Measurements from ENCODE around the gene EIF2B4. TPM values are rescaled to one million over a fixed set of nuclear protein-coding genes. Genes with fewer than 3 reads are reported as not detected.
A peak's percentile ranks its signal among the peaks of the same experiment; 100 is the strongest.

The EIF2B4 gene
- total and polyA plus RNA-seq, 2 of the 13 experiments (the other 11 are each of a cell fraction or from before 2014, with no cell fraction given): 91.5 to 96.4 TPM

DNA sequence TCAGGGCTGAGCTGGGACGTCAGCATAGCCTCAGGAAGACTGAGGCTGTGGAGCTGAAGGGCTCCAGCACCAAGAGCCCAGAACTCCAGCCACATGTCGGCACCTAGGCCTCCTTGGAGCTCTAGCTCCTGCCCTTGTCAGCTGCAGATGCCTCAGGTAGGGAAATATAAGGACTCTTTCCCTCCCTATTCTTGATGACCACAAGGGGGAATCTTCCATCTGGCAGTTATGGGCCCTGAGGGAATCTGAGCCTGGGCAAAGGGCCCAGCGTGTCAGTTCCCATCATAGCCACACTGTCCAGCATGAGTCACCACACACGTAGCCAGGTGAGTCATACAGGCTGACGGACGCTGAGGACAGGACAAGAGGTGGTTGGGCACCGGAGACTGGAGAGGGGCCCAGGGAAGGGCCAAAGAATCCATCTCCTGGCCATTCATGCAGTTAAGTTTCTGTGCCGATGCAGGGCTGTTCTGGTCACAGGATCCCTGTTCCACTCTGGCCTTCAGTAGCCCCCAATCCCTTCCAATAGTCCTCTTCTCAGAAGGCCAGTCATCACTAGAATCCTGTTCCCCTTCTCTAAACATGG is 49.1 kb downstream of the EIF2B4 start (continued):
- 0 out of 2 replicates have a peak, but pooled peaks have one; percentile 67 for TF ChIP-seq ARHGAP35 (CRISPR knock-in tag; IDR thresholded peaks at IDR 0.05; ENCODE audit: borderline replicate concordance)
- TF ChIP-seq ZFP41 (CRISPR knock-in tag; IDR thresholded peaks at IDR 0.05; ENCODE audit: borderline replicate concordance): no peak
- TF ChIP-seq IKZF1 (IDR thresholded peaks at IDR 0.05): no peak
- TF ChIP-seq TBX3 (IDR thresholded peaks at IDR 0.05; ENCODE audit: borderline replicate concordance): no peak; the same call in 1 of the 2 replicates
- TF ChIP-seq, protein P1, sequence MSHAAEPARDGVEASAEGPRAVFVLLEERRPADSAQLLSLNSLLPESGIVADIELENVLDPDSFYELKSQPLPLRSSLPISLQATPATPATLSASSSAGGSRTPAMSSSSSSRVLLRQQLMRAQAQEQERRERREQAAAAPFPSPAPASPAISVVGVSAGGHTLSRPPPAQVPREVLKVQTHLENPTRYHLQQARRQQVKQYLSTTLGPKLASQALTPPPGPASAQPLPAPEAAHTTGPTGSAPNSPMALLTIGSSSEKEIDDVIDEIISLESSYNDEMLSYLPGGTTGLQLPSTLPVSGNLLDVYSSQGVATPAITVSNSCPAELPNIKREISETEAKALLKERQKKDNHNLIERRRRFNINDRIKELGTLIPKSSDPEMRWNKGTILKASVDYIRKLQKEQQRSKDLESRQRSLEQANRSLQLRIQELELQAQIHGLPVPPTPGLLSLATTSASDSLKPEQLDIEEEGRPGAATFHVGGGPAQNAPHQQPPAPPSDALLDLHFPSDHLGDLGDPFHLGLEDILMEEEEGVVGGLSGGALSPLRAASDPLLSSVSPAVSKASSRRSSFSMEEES (CRISPR knock-in tag; IDR thresholded peaks at IDR 0.05): peak; percentile 75; the same call in 1 of the 2 replicates
- no peak for TF ChIP-seq ZNF557 (CRISPR knock-in tag; IDR thresholded peaks at IDR 0.05)
- TF ChIP-seq, protein P2, sequence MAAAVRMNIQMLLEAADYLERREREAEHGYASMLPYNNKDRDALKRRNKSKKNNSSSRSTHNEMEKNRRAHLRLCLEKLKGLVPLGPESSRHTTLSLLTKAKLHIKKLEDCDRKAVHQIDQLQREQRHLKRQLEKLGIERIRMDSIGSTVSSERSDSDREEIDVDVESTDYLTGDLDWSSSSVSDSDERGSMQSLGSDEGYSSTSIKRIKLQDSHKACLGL (CRISPR knock-in tag; IDR thresholded peaks at IDR 0.05): no peak
- no peak for TF ChIP-seq ZNF761 (CRISPR knock-in tag; conservative IDR thresholded peaks at IDR 0.05)
- no peak for TF ChIP-seq MZF1 (CRISPR knock-in tag; IDR thresholded peaks at IDR 0.05; ENCODE audit: borderline replicate concordance)
- TF ChIP-seq MAFF (IDR thresholded peaks at IDR 0.05; ENCODE audit: low read depth, low read length): 0 out of 2 replicates have a peak, but pooled peaks have one; percentile 13
- TF ChIP-seq EED (CRISPR knock-in tag; IDR thresholded peaks at IDR 0.05): no peak
- TF ChIP-seq ZNF441 (CRISPR knock-in tag; IDR thresholded peaks at IDR 0.05; ENCODE audit: borderline replicate concordance): peak; percentile 67; the same call in 1 of the 2 replicates
- TF ChIP-seq, protein P3, sequence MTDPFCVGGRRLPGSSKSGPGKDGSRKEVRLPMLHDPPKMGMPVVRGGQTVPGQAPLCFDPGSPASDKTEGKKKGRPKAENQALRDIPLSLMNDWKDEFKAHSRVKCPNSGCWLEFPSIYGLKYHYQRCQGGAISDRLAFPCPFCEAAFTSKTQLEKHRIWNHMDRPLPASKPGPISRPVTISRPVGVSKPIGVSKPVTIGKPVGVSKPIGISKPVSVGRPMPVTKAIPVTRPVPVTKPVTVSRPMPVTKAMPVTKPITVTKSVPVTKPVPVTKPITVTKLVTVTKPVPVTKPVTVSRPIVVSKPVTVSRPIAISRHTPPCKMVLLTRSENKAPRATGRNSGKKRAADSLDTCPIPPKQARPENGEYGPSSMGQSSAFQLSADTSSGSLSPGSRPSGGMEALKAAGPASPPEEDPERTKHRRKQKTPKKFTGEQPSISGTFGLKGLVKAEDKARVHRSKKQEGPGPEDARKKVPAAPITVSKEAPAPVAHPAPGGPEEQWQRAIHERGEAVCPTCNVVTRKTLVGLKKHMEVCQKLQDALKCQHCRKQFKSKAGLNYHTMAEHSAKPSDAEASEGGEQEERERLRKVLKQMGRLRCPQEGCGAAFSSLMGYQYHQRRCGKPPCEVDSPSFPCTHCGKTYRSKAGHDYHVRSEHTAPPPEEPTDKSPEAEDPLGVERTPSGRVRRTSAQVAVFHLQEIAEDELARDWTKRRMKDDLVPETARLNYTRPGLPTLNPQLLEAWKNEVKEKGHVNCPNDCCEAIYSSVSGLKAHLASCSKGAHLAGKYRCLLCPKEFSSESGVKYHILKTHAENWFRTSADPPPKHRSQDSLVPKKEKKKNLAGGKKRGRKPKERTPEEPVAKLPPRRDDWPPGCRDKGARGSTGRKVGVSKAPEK (CRISPR knock-in tag; IDR thresholded peaks at IDR 0.05; ENCODE audit: borderline replicate concordance): no peak
- TF ChIP-seq RXRA (CRISPR knock-in tag; IDR thresholded peaks at IDR 0.05): peak; percentile 92
- TF ChIP-seq AGO1 (IDR thresholded peaks at IDR 0.05; ENCODE audit: low read depth, low read length, poor library complexity, severe bottlenecking): no peak
- TF ChIP-seq ZBTB20 (CRISPR knock-in tag; IDR thresholded peaks at IDR 0.05; ENCODE audit: borderline replicate concordance, low read depth): peak; percentile 63; the same call in 1 of the 2 replicates
- TF ChIP-seq, protein P4, sequence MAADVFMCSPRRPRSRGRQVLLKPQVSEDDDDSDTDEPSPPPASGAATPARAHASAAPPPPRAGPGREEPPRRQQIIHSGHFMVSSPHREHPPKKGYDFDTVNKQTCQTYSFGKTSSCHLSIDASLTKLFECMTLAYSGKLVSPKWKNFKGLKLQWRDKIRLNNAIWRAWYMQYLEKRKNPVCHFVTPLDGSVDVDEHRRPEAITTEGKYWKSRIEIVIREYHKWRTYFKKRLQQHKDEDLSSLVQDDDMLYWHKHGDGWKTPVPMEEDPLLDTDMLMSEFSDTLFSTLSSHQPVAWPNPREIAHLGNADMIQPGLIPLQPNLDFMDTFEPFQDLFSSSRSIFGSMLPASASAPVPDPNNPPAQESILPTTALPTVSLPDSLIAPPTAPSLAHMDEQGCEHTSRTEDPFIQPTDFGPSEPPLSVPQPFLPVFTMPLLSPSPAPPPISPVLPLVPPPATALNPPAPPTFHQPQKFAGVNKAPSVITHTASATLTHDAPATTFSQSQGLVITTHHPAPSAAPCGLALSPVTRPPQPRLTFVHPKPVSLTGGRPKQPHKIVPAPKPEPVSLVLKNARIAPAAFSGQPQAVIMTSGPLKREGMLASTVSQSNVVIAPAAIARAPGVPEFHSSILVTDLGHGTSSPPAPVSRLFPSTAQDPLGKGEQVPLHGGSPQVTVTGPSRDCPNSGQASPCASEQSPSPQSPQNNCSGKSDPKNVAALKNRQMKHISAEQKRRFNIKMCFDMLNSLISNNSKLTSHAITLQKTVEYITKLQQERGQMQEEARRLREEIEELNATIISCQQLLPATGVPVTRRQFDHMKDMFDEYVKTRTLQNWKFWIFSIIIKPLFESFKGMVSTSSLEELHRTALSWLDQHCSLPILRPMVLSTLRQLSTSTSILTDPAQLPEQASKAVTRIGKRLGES (CRISPR knock-in tag; IDR thresholded peaks at IDR 0.05; ENCODE audit: borderline replicate concordance): no peak
- no peak for TF ChIP-seq GTF3A (CRISPR knock-in tag; conservative IDR thresholded peaks at IDR 0.05)
- peak; percentile 28; the same call in 1 of the 2 replicates for TF ChIP-seq KDM1A (CRISPR knock-in tag; IDR thresholded peaks at IDR 0.05)
- TF ChIP-seq SIX1 (CRISPR knock-in tag; IDR thresholded peaks at IDR 0.05; ENCODE audit: borderline replicate concordance): peak; percentile 87; the same call in 1 of the 2 replicates
- TF ChIP-seq JDP2 (CRISPR knock-in tag; IDR thresholded peaks at IDR 0.05; ENCODE audit: borderline replicate concordance): no peak
- peak; percentile 81 for TF ChIP-seq CREM (IDR thresholded peaks at IDR 0.05)
- TF ChIP-seq CREM (CRISPR knock-in tag; IDR thresholded peaks at IDR 0.05): no peak
- no peak for TF ChIP-seq ZNF777 (CRISPR knock-in tag; IDR thresholded peaks at IDR 0.05)
